H1 (cell line): Measurements from ENCODE around the gene KRTAP5-4. TPM values are rescaled to one million over a fixed set of nuclear protein-coding genes. Genes with fewer than 3 reads are reported as not detected.

ENCODE experiments used
- CTCF ChIA-PET: fragments of 300-600 bp; sonication (Branson Sonifier 250); formaldehyde crosslinking; loops from one replicate; lab custom pipeline; 2021; ENCODE audit not compliant: partially characterized antibody; lab: Charles Lee
- POLR2A ChIA-PET: fragments of 300-600 bp; sonication (Branson Sonifier 250); formaldehyde crosslinking; loops from one replicate; lab custom pipeline; 2021; ENCODE audit warnings: inconsistent platforms; ENCODE audit not compliant: partially characterized antibody; lab: Charles Lee
- DNase-seq, 2 experiments: peaks; one replicate each; pipeline versions ENCODE4 v3.0.0 to v3.0.0-alpha.2; 2010 to 2022; ENCODE audit warnings: low spot score in 2 of 2, low read depth in 1 of 2, mixed read lengths in 1 of 2
- FAIRE-seq: peaks from 2 replicates; lab custom pipeline; 2011; peaks lifted over from hg19 to GRCh38; lab: Jason Lieb, UNC
- H2AFZ ChIP-seq: 2 replicates; pipeline ENCODE4 v1.8.1; 2012; ENCODE audit warnings: low read length, inconsistent platforms
- H2AK5ac ChIP-seq: 2 replicates; pipeline ENCODE4 v1.6.1; 2013; ENCODE audit warnings: low read depth, low read length
- H2BK120ac ChIP-seq: replicated peaks from 2 replicates; pipeline ENCODE3; 2013; ENCODE audit warnings: low read depth, low read length, inconsistent platforms
- H2BK12ac ChIP-seq: 2 replicates; pipeline ENCODE4 v1.6.1; 2013; ENCODE audit warnings: low read depth, low read length
- H2BK15ac ChIP-seq: 2 replicates; pipeline ENCODE4 v1.6.1; 2013; ENCODE audit warnings: low read length
- H2BK20ac ChIP-seq: 2 replicates; pipeline ENCODE4 v1.6.1; 2013; ENCODE audit warnings: low read length
- H2BK5ac ChIP-seq: 2 replicates; pipeline ENCODE4 v1.6.1; 2013; ENCODE audit warnings: low read depth, low read length
- H3K14ac ChIP-seq: 2 replicates; pipeline ENCODE4 v1.6.1; 2013; ENCODE audit warnings: inconsistent platforms; ENCODE audit not compliant: insufficient read length
- H3K18ac ChIP-seq: 2 replicates; pipeline ENCODE4 v1.6.1; 2013; ENCODE audit warnings: low read length; ENCODE audit errors: extremely low read depth
- H3K23ac ChIP-seq: 2 replicates; pipeline ENCODE4 v1.6.1; 2013; ENCODE audit warnings: inconsistent platforms; ENCODE audit not compliant: insufficient read length
- H3K23me2 ChIP-seq: 2 replicates; pipeline ENCODE4 v1.6.1; 2013; ENCODE audit warnings: low read depth, low read length
- H3K27ac ChIP-seq: 2 replicates; pipeline ENCODE4 v1.6.1; 2011; ENCODE audit warnings: low read depth, low read length, inconsistent platforms
- H3K27me3 ChIP-seq, 4 experiments: replicated peaks in 1 of 4; 1 replicate in 1 of 4; 2 replicates in 3 of 4; pipeline versions ENCODE4 v1.6.1 to v1.8.1; 2011 to 2013; ENCODE audit warnings: low read length in 3 of 4, mild to moderate bottlenecking in 3 of 4, inconsistent platforms in 2 of 4, mixed read lengths in 2 of 4, moderate library complexity in 1 of 4; ENCODE audit not compliant: control insufficient read depth in 3 of 4, insufficient read depth in 3 of 4; ENCODE audit errors: extremely low read depth in 1 of 4
- H3K36me3 ChIP-seq, 4 experiments: 2 replicates each; pipeline versions ENCODE4 v1.6.1 to v1.8.1; 2011 to 2013; ENCODE audit warnings: mild to moderate bottlenecking in 4 of 4, low read length in 3 of 4, moderate library complexity in 2 of 4, control low read depth in 1 of 4, inconsistent platforms in 1 of 4; ENCODE audit not compliant: insufficient read depth in 4 of 4, control insufficient read depth in 2 of 4
- H3K4ac ChIP-seq: replicated peaks from 2 replicates; pipeline ENCODE3; 2013; ENCODE audit warnings: low read length, low read depth, mixed read lengths, inconsistent platforms; ENCODE audit not compliant: insufficient read length
- H3K4me1 ChIP-seq, 4 experiments: replicated peaks in 1 of 4; 1 replicate in 1 of 4; 2 replicates in 3 of 4; pipeline versions ENCODE4 v1.6.1 to v1.8.1; 2011 to 2013; ENCODE audit warnings: low read length in 3 of 4, inconsistent platforms in 2 of 4, mixed read lengths in 1 of 4; ENCODE audit not compliant: insufficient read depth in 4 of 4, control insufficient read depth in 3 of 4
- H3K4me2 ChIP-seq, 2 experiments: 2 replicates each; pipeline versions ENCODE4 v1.6.1 to v1.8.1; 2011 to 2013; ENCODE audit warnings: low read depth in 2 of 2, low read length in 2 of 2, control low read depth in 1 of 2, inconsistent platforms in 1 of 2, mild to moderate bottlenecking in 1 of 2; ENCODE audit not compliant: insufficient read depth in 1 of 2
- H3K4me3 ChIP-seq, 4 experiments: fragments of 200-600, 300-600 bp in 1 of 4; sonication (generic), shearing (Covaris generic), sonication (Bioruptor Twin) in 1 of 4; 2 replicates each; pipeline versions ENCODE4 v1.5.1 to v1.8.1; 2011 to 2016; ENCODE audit warnings: low read length in 4 of 4, low read depth in 3 of 4, control low read depth in 2 of 4, inconsistent platforms in 2 of 4, mild to moderate bottlenecking in 2 of 4, mixed read lengths in 1 of 4, moderate library complexity in 1 of 4; ENCODE audit not compliant: insufficient read depth in 2 of 4; ENCODE audit errors: extremely low read depth in 1 of 4
- H3K56ac ChIP-seq: replicated peaks from 2 replicates; pipeline ENCODE3; 2013; ENCODE audit warnings: low read depth, mild to moderate bottlenecking, mixed read lengths, low read length, inconsistent platforms; ENCODE audit not compliant: insufficient read length
- H3K79me1 ChIP-seq: 2 replicates; pipeline ENCODE4 v1.6.1; 2013; ENCODE audit warnings: low read depth, low read length, control low read depth
- H3K79me2 ChIP-seq, 2 experiments: 2 replicates each; pipeline versions ENCODE4 v1.6.1 to v1.8.1; 2012 to 2013; ENCODE audit warnings: low read length in 2 of 2, mild to moderate bottlenecking in 2 of 2, inconsistent platforms in 1 of 2; ENCODE audit not compliant: insufficient read depth in 2 of 2, control insufficient read depth in 1 of 2
- H3K9ac ChIP-seq, 4 experiments: replicated peaks in 1 of 4; 1 replicate in 1 of 4; 2 replicates in 3 of 4; pipeline versions ENCODE4 v1.6.1 to v1.8.1; 2011 to 2013; ENCODE audit warnings: low read depth in 3 of 4, low read length in 3 of 4, control low read depth in 2 of 4, mild to moderate bottlenecking in 2 of 4, moderate library complexity in 2 of 4, inconsistent platforms in 1 of 4; ENCODE audit errors: extremely low read depth in 1 of 4
- H3K9me3 ChIP-seq, 2 experiments: 2 replicates each; pipeline versions ENCODE4 v1.6.1 to v1.8.1; 2012 to 2013; ENCODE audit warnings: mild to moderate bottlenecking in 2 of 2, moderate library complexity in 2 of 2, control low read depth in 1 of 2, inconsistent platforms in 1 of 2, low read depth in 1 of 2, low read length in 1 of 2, mixed read lengths in 1 of 2; ENCODE audit not compliant: insufficient read depth in 2 of 2
- H4K20me1 ChIP-seq, 2 experiments: replicated peaks in 1 of 2; 2 replicates each; pipeline versions ENCODE3 to v1.8.1; 2011 to 2013; ENCODE audit warnings: inconsistent platforms in 2 of 2, low read length in 2 of 2, mild to moderate bottlenecking in 1 of 2; ENCODE audit not compliant: insufficient read depth in 2 of 2, control insufficient read depth in 1 of 2
- H4K5ac ChIP-seq: 2 replicates; pipeline ENCODE4 v1.6.1; 2013; ENCODE audit warnings: low read length, low read depth, mixed read lengths, inconsistent platforms; ENCODE audit not compliant: insufficient read length
- H4K8ac ChIP-seq: 2 replicates; pipeline ENCODE4 v1.8.0; 2013; ENCODE audit warnings: mild to moderate bottlenecking, moderate library complexity, low read length, inconsistent platforms; ENCODE audit not compliant: insufficient read depth; ENCODE audit errors: extremely low read depth
- H4K91ac ChIP-seq: replicated peaks from 2 replicates; pipeline ENCODE3; 2013; ENCODE audit warnings: low read length, mixed read lengths, inconsistent platforms; ENCODE audit not compliant: insufficient read length
- CHD2 ChIP-seq: IDR thresholded peaks from 2 replicates; pipeline ENCODE4 v1.6.1; 2012; ENCODE audit warnings: low read length, improper control_type of control experiment
- EP300 ChIP-seq, 2 experiments: IDR thresholded peaks; 1 replicate in 1 of 2; 2 replicates in 1 of 2; pipeline ENCODE4 v1.6.1; 2011 to 2012; ENCODE audit warnings: low read depth in 2 of 2, low read length in 2 of 2, mild to moderate bottlenecking in 2 of 2, borderline replicate concordance in 1 of 2, inconsistent platforms in 1 of 2, moderate library complexity in 1 of 2
- POLR2A ChIP-seq, 2 experiments: IDR thresholded peaks; 1 replicate in 1 of 2; 2 replicates in 1 of 2; pipeline ENCODE4 v1.6.1; 2011; ENCODE audit warnings: low read depth in 2 of 2, low read length in 2 of 2, mild to moderate bottlenecking in 2 of 2; ENCODE audit errors: control extremely low read depth in 1 of 2
- SIN3A ChIP-seq, 2 experiments: IDR thresholded peaks in 1 of 2; conservative IDR thresholded peaks in 1 of 2; 2 replicates each; pipeline ENCODE4 v1.6.1; 2011 to 2012; ENCODE audit warnings: low read length in 2 of 2, improper control_type of control experiment in 1 of 2, low read depth in 1 of 2, mild to moderate bottlenecking in 1 of 2
- SIX5 ChIP-seq: IDR thresholded peaks from 2 replicates; pipeline ENCODE4 v1.6.1; 2011; ENCODE audit warnings: mild to moderate bottlenecking, low read depth, low read length
- WGBS, 2 experiments: shearing (Covaris generic) in 1 of 2; methylation state at CpG; one replicate each; pipeline versions ENCODE4 v1.1.6 to v1.1.7; 2013 to 2015; ENCODE audit warnings: low lambda C conversion rate in 2 of 2, mixed read lengths in 2 of 2, inconsistent platforms in 1 of 2, low coverage in 1 of 2, missing lambda C conversion rate in 1 of 2; ENCODE audit not compliant: insufficient replicate concordance in 2 of 2, insufficient coverage in 1 of 2, insufficient read length in 1 of 2; ENCODE audit errors: extremely low coverage in 1 of 2, missing lambda C conversion rate in 1 of 2; 5-methylcytosine and 5-hydroxymethylcytosine counted together
- polyA plus RNA-seq, 7 experiments: library from polyadenylated mRNA; depleted of rRNA in 3 of 7; stranded (reverse) in 5 of 7; unstranded in 2 of 7; fragments of >200 nt in 5 of 7; fragments of 200-250 nt in 2 of 7; gene quantifications; 1 replicate in 5 of 7; 2 replicates in 1 of 7; 4 replicates in 1 of 7; pipeline versions ENCODE4 v1.2.1 to v1.2.3, GENCODE V29; 2011 to 2013; ENCODE audit warnings: missing spikeins in 2 of 7, mixed read lengths in 2 of 7
- total RNA-seq: library from RNA; stranded (reverse); fragmentation: NEBNext Ultra II Directional; extraction: Animal tissue kit (Norgen Biotek cat#: 25700); gene quantifications from 2 replicates; pipeline ENCODE4 v1.2.1, GENCODE V29; 2021

Gene KRTAP5-4
- total and polyA plus RNA-seq, 2 of the 8 experiments (the other 6 are each of a cell fraction or from before 2014, with no cell fraction given): not detected

DNA sequence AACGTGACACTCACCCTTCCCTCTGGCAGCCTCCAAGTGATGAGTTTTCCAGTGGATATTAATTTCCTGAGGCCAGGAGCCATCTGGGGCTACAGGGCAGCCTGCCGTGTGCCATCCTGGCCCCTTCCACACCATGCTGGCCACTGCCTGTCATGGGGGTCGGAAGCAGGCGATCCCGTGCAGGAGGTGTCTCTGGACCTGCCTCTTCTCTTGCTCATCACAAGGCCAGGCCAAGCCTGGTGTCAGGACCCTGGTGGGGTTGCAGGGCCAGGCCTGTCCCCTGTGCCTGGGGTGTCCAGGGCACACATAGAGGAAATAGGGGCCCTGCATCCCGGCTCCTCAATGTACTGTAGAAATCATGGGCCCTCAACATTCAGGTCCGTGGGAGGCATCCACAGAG is 17.2 kb downstream of the KRTAP5-4 start:
- peaks cover 0 to 2% of the 10 kb centered on the region in 2 experiments for H4K20me1 ChIP-seq
- H3K4me1 ChIP-seq: no peaks in the 10 kb centered on the region
- H3K27ac ChIP-seq: no peak overlapping the region
- H3K23me2 ChIP-seq: peaks cover 2% of the 10 kb centered on the region; the same call in 1 of the 2 replicates
- no peak overlapping the region for H2AFZ ChIP-seq
- H2BK120ac ChIP-seq: no peak overlapping the region
- no peak overlapping the region for H2AK5ac ChIP-seq
- DNase-seq (no peak), FAIRE-seq (no peak)
- peaks cover 0 to 4% of the 10 kb centered on the region in 2 experiments; a peak in 1 of 4 replicates for H3K9me3 ChIP-seq
- H2BK20ac ChIP-seq: no peak overlapping the region
- H3K4me2 ChIP-seq: no peak overlapping the region
- no peak overlapping the region for H4K5ac ChIP-seq
- no peak overlapping the region for H3K56ac ChIP-seq
- no peak overlapping the region for H4K91ac ChIP-seq
- H3K18ac ChIP-seq: no peak overlapping the region
- WGBS, 2 experiments: 97% methylated on average over 7 of the region's 7 CpGs; no CpG with 5 or more reads in 1 of the 2 experiments
- POLR2A ChIA-PET: no interaction called here
- H3K23ac ChIP-seq: no peak overlapping the region
- H3K9ac ChIP-seq: no peak overlapping the region
- H2BK15ac ChIP-seq: no peak overlapping the region
- no peak overlapping the region for H2BK5ac ChIP-seq
- H3K36me3 ChIP-seq: no peaks in the 10 kb centered on the region
- CTCF ChIA-PET: interaction anchor here (1.4 to 1.7 kb wide), 3 partner anchors 9 to 24 kb away, joined by 3 to 7 read pairs (median 6); partner anchors contain the start of gene KRTAP5-5
- H4K8ac ChIP-seq: no peak overlapping the region
- H3K4ac ChIP-seq: no peak overlapping the region
- no peak overlapping the region for H3K14ac ChIP-seq
- H3K79me2 ChIP-seq: no peaks in the 10 kb centered on the region
- no peak overlapping the region for H3K4me3 ChIP-seq
- no peak overlapping the region for H2BK12ac ChIP-seq
- H3K79me1 ChIP-seq: no peaks in the 10 kb centered on the region
- no peaks in the 10 kb centered on the region for H3K27me3 ChIP-seq
- TF ChIP-seq CHD2 (no peak), EP300 (IDR thresholded peaks at IDR 0.05; ENCODE audit: borderline replicate concordance in 1 of 2, low read depth in 2 of 2, low read length in 2 of 2) (no peak), SIN3A (conservative IDR thresholded peaks at IDR 0.05 in 1 of 2, IDR thresholded peaks at IDR 0.05 in 1 of 2; ENCODE audit: low read depth in 1 of 2, low read length in 2 of 2) (no peak), POLR2A (IDR thresholded peaks at IDR 0.05; ENCODE audit: control extremely low read depth in 1 of 2, low read depth in 2 of 2, low read length in 2 of 2) (no peak), SIX5 (no peak)
